Fibroblast of skin of scalp (primary cell): ENCODE data around the gene CYP21A2. TPM values are rescaled to one million over a fixed set of nuclear protein-coding genes. Genes with fewer than 3 reads are reported as not detected.
"Not testable (repeated sequence)": the region's sequence is repeated elsewhere in the genome, so short reads cannot be mapped to it uniquely, and the experiment has no call there.

ENCODE experiments used
- DNase-seq: peaks from one replicate; pipeline ENCODE4 v3.0.0-alpha.2; 2013
- polyA plus RNA-seq, 2 experiments: library from polyadenylated mRNA; unstranded; fragments of 120-200 nt; gene quantifications; one replicate each; pipeline ENCODE4 v1.2.1, GENCODE V29; 2013; ENCODE audit not compliant: insufficient read length in 2 of 2

CYP21A2 gene
- 0.07 TPM for polyA plus RNA-seq (2013, experiment 1 of 2; ENCODE audit: insufficient read length)
- 0.31 TPM for polyA plus RNA-seq (2013, experiment 2 of 2; ENCODE audit: insufficient read length)

GRCh38 chr6:32037598-32038524 lies at the start of gene CYP21A2:
Gene CYP21A2, plus strand, starts transcription at chr6:32038415. Its CDS starts 8 bp downstream, at chr6:32038423.
- not testable (repeated sequence) for DNase-seq

- not testable (repeated sequence) for DNase-seq
Measured at GRCh38 chr6:31989363-31989762, 48.9 kb upstream of the CYP21A2 start.

GRCh38 chr6:31994421-31994820 lies 43.8 kb upstream of the CYP21A2 start:
- DNase-seq: not testable (repeated sequence)

- DNase-seq: not testable (repeated sequence)
Measured at GRCh38 chr6:31996385-31996784, 41.8 kb upstream of the CYP21A2 start.

- not testable (repeated sequence) for DNase-seq
Measured at GRCh38 chr6:32002546-32003268, 35.5 kb upstream of the CYP21A2 start.

- not testable (repeated sequence) for DNase-seq
Measured at GRCh38 chr6:32003301-32003700, 34.9 kb upstream of the CYP21A2 start.

GRCh38 chr6:32004393-32004792 lies 33.8 kb upstream of the CYP21A2 start:
- not testable (repeated sequence) for DNase-seq

- not testable (repeated sequence) for DNase-seq
Measured at GRCh38 chr6:32004864-32005537, 33.2 kb upstream of the CYP21A2 start.

GRCh38 chr6:32005538-32005880 lies 32.7 kb upstream of the CYP21A2 start:
- not testable (repeated sequence) for DNase-seq

GRCh38 chr6:32005991-32006529 lies 32.2 kb upstream of the CYP21A2 start:
- not testable (repeated sequence) for DNase-seq

GRCh38 chr6:32007086-32007485 lies 31.1 kb upstream of the CYP21A2 start:
- not testable (repeated sequence) for DNase-seq

- not testable (repeated sequence) for DNase-seq
Measured at GRCh38 chr6:32008037-32008436, 30.2 kb upstream of the CYP21A2 start.

- not testable (repeated sequence) for DNase-seq
Measured at GRCh38 chr6:32008616-32009015, 29.6 kb upstream of the CYP21A2 start.

GRCh38 chr6:32009537-32009936 lies 28.7 kb upstream of the CYP21A2 start:
- DNase-seq: not testable (repeated sequence)

- DNase-seq: not testable (repeated sequence)
Measured at GRCh38 chr6:32010856-32011530, 27.2 kb upstream of the CYP21A2 start.

- DNase-seq: not testable (repeated sequence)
Measured at GRCh38 chr6:32012941-32013617, 25.1 kb upstream of the CYP21A2 start.

GRCh38 chr6:32013738-32014137 lies 24.5 kb upstream of the CYP21A2 start:
- DNase-seq: not testable (repeated sequence)

GRCh38 chr6:32014547-32014946 lies 23.7 kb upstream of the CYP21A2 start, which contains the start of gene C4B:
Gene C4B, plus strand, starts transcription at chr6:32014795. Its CDS starts 51 bp downstream, at chr6:32014846.
- not testable (repeated sequence) for DNase-seq

GRCh38 chr6:32022100-32022499 lies 16.1 kb upstream of the CYP21A2 start:
- DNase-seq: not testable (repeated sequence)

GRCh38 chr6:32028631-32029030 lies 9.6 kb upstream of the CYP21A2 start:
- not testable (repeated sequence) for DNase-seq

GRCh38 chr6:32029553-32029952 lies 8.7 kb upstream of the CYP21A2 start:
- not testable (repeated sequence) for DNase-seq
